ENCODE measurements around the gene SCGB1C2.

DNA sequence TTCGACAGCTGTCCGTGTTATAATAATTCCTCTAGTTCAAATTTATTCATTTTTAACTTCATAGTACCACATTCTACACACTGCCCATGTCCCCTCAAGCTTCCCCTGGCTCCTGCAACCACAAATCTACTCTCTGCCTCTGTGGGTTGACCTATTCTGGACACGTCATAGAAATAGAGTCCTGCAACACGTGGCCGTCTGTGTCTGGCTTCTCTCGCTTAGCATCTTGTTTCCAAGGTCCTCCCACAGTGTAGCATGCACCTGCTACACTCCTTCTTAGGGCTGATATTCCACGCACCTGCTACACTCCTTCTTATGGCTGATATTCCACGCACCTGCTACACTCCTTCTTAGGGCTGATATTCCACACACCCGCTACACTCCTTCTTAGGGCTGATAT, 16.5 kb downstream of the SCGB1C2 start:
- TF ChIP-seq CTCF (IDR thresholded peaks at IDR 0.05): no peak
- no peak for TF ChIP-seq POLR2A (IDR thresholded peaks at IDR 0.05)

All from ovary (tissue), 3 donors.